OCI-LY1 (cell line): Measurements from ENCODE around the gene CCNT2.

ENCODE experiments used
- H2AFZ ChIP-seq: fragments of 200-600 bp; sonication (generic), shearing (Covaris generic); 2 replicates; pipeline ENCODE4 v1.6.0; 2014; ENCODE audit warnings: antibody characterized with exemption, mild to moderate bottlenecking, low read length
- H3F3A ChIP-seq: fragments of 200-600 bp; sonication (generic), shearing (Covaris generic); 2 replicates; pipeline ENCODE4 v1.6.0; 2014; ENCODE audit warnings: mild to moderate bottlenecking, antibody characterized with exemption, low read length, moderate library complexity; ENCODE audit not compliant: insufficient read depth
- H3K27ac ChIP-seq: fragments of 200-600 bp; sonication (generic); 2 replicates; pipeline ENCODE4 v1.5.1; 2014; ENCODE audit warnings: low read length, mixed run types, mild to moderate bottlenecking, low read depth; ENCODE audit not compliant: poor library complexity, severe bottlenecking
- H3K27me3 ChIP-seq: fragments of 200-600 bp; sonication (generic); 2 replicates; pipeline ENCODE4 v1.6.0; 2014; ENCODE audit warnings: antibody characterized with exemption, mild to moderate bottlenecking, low read length, moderate library complexity; ENCODE audit not compliant: insufficient read depth
- H3K36me3 ChIP-seq: fragments of 200-600 bp; sonication (generic); 2 replicates; pipeline ENCODE4 v1.6.1; 2014; ENCODE audit warnings: mild to moderate bottlenecking, antibody characterized with exemption, low read length, moderate library complexity, mixed read lengths; ENCODE audit not compliant: insufficient read depth
- H3K4me1 ChIP-seq: fragments of 200-600 bp; sonication (generic); 2 replicates; pipeline ENCODE4 v1.5.1; 2014; ENCODE audit warnings: mild to moderate bottlenecking, low read length, moderate library complexity; ENCODE audit not compliant: insufficient read depth, severe bottlenecking
- H3K4me2 ChIP-seq: fragments of 200-600 bp; sonication (generic), shearing (Covaris generic); 2 replicates; pipeline ENCODE4 v1.6.1; 2014; ENCODE audit warnings: low read length
- H3K4me3 ChIP-seq: fragments of 200-600 bp; sonication (generic); 2 replicates; pipeline ENCODE4 v1.5.1; 2014; ENCODE audit warnings: low read length, low read depth, mild to moderate bottlenecking, mixed read lengths; ENCODE audit not compliant: poor library complexity, severe bottlenecking
- H3K79me2 ChIP-seq: fragments of 200-600 bp; shearing (Covaris generic); 2 replicates; pipeline ENCODE4 v1.6.1; 2016; ENCODE audit warnings: mixed run types, low read length, mixed read lengths; ENCODE audit not compliant: insufficient read depth
- H3K9ac ChIP-seq: fragments of 200-600 bp; sonication (generic), shearing (Covaris generic); 2 replicates; pipeline ENCODE4 v1.6.1; 2014; ENCODE audit warnings: mild to moderate bottlenecking, low read length, mixed read lengths
- H3K9me2 ChIP-seq: fragments of 200-600 bp; sonication (generic), shearing (Covaris generic); 2 replicates; pipeline ENCODE4 v1.6.1; 2014; ENCODE audit warnings: low read depth, mild to moderate bottlenecking, low read length, mixed read lengths
- H3K9me3 ChIP-seq: fragments of 200-600 bp; shearing (Covaris generic); 2 replicates; pipeline ENCODE4 v1.6.1; 2014; ENCODE audit warnings: low read length, mixed read lengths
- H4K20me1 ChIP-seq: fragments of 200-600 bp; sonication (generic), shearing (Covaris generic); 2 replicates; pipeline ENCODE4 v1.6.0; 2016; ENCODE audit warnings: mild to moderate bottlenecking, low read length; ENCODE audit not compliant: insufficient read depth
- EZH2 ChIP-seq: fragments of 200-600 bp; sonication (generic), shearing (Covaris generic); IDR thresholded peaks from 2 replicates; pipeline ENCODE4 v1.8.0; 2017; ENCODE audit warnings: borderline replicate concordance, mixed run types, mild to moderate bottlenecking, antibody characterized with exemption, low read length, moderate library complexity, mixed read lengths
- TF ChIP-seq, protein P1 (sequence below): fragments of 200-600 bp; sonication (generic), shearing (Covaris generic); IDR thresholded peaks from 2 replicates; pipeline ENCODE4 v1.5.1; 2017; ENCODE audit warnings: mild to moderate bottlenecking, antibody characterized with exemption, low read length, moderate library complexity, mixed read lengths

Gene CCNT2

DNA sequence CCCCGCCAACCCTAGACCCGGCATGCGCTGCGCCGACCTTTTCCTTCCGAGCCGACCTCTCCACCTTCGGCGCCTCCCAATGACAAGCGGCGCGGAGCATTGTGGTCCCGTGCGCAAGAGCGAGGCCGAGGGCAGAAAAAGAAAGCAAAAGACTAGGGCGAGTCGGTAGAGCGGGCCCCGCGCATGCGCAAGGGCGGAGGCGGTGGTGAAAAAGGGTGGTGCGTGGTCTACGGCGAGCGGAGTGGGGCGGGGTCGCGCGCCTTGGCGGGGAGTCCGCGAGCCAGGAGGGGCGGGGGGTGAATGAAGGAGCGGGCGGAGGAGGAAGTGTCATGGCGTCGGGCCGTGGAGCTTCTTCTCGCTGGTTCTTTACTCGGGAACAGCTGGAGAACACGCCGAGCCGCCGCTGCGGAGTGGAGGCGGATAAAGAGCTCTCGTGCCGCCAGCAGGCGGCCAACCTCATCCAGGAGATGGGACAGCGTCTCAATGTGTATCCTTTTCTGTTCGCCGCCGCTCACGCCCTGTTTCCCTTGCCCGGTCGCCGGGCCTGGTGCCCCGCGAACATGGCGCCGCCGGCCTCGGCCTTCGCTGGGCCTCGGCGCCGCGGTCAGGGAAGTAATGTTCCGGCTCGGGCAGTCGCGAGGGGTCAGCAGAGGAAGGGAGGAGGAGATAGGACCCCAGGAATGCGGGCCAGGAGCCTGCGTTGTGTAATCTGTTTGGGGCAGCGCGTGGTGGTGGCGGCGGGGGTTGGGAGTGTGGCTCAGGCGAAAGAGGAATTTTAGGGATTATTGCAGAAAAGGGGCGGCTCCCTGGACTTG lies at the start of gene CCNT2:
Gene CCNT2, plus strand, starts transcription at position 297 of the 815 bp plus-strand sequence. Its CDS starts 33 bp downstream, at position 330.
- Histone ChIP-seq H3K9ac (peak within 1 kb of the TSS; percentile 94), H3K4me1 (peaks cover 30% of the 10 kb centered on the region), H2AFZ (peak within 1 kb of the TSS; percentile 20), H3F3A (no peaks in the 10 kb centered on the region), H3K4me3 (peak within 1 kb of the TSS; percentile 87), H3K4me2 (peak within 1 kb of the TSS; percentile 80), H3K79me2 (peaks cover 49% of the 10 kb centered on the region), H3K36me3 (peaks cover 36% of the 10 kb centered on the region), H3K27me3 (no peaks in the 10 kb centered on the region), H4K20me1 (0 out of 2 replicates have a peak, but pooled peaks cover 7% of the 10 kb centered on the region), H3K27ac (peak within 1 kb of the TSS; percentile 95), H3K9me2 (no peaks in the 10 kb centered on the region), H3K9me3 (no peaks in the 10 kb centered on the region)
- no peak for TF ChIP-seq EZH2
- TF ChIP-seq, protein P1, sequence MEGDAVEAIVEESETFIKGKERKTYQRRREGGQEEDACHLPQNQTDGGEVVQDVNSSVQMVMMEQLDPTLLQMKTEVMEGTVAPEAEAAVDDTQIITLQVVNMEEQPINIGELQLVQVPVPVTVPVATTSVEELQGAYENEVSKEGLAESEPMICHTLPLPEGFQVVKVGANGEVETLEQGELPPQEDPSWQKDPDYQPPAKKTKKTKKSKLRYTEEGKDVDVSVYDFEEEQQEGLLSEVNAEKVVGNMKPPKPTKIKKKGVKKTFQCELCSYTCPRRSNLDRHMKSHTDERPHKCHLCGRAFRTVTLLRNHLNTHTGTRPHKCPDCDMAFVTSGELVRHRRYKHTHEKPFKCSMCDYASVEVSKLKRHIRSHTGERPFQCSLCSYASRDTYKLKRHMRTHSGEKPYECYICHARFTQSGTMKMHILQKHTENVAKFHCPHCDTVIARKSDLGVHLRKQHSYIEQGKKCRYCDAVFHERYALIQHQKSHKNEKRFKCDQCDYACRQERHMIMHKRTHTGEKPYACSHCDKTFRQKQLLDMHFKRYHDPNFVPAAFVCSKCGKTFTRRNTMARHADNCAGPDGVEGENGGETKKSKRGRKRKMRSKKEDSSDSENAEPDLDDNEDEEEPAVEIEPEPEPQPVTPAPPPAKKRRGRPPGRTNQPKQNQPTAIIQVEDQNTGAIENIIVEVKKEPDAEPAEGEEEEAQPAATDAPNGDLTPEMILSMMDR: no peak

DNA sequence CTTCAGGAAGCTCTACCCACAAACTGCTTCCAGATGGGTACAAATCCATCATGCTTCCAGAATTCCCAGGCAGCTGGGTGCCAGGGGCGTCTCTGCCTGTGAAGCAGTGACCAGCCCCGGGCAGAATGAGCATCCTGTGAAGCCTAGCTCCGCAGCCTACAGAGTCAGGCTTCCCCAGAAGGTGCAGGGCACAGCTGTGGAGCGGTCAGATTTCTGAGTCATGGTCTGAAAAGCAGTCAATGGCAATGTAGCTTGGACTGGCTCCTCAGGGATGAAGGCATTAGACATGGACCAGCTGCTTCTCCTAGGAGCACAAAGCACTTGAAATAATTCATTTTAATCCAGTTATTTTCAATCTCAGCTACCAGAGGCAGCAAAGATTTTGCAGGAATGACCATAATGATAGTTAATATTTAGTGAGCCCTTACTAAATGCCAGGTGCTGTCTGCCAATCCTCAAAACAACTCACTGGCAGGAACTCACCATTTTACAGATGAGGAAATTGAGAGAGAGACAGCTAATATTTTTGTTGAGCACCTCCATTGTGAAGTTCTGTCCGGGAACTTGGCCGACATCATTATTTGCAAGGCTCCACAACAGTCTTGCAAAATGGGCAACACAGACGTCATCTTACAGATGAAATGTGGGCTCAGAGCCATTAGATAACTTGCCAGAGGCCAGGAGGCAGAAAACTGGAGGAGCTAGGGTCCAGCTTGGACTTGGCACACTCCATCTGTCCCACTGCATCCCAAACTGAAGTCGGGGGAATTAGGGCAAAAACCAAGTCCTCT lies 48.5 kb upstream of the CCNT2 start:
- Histone ChIP-seq H3F3A (no peaks in the 10 kb centered on the region), H3K27me3 (no peaks in the 10 kb centered on the region), H2AFZ (no peak overlapping the region), H3K36me3 (no peaks in the 10 kb centered on the region), H3K9me3 (no peaks in the 10 kb centered on the region), H3K79me2 (no peaks in the 10 kb centered on the region), H3K4me1 (no peaks in the 10 kb centered on the region), H3K4me2 (no peak overlapping the region), H3K27ac (no peak overlapping the region), H4K20me1 (no peaks in the 10 kb centered on the region), H3K4me3 (no peak overlapping the region), H3K9ac (no peak overlapping the region), H3K9me2 (no peaks in the 10 kb centered on the region)
- TF ChIP-seq, protein P1: no peak
- no peak for TF ChIP-seq EZH2

DNA sequence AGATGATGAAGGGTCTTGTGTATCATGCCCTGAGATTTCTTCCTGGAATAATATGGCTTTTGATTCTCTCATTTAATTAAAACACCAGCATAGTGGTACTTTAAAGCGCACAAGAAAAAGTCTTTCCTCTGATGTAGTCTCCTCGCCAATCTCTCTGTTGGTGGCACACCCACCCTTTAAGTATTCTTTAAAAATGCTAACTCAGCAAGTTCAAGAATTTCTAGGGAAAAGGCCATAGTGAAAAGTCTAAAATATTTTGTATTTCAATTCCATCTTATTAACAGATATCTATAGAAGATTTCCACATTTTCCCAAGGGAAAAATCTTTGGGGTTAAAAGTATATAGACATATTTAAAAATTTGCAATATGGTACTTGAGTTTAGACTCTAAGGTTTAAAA lies 45.5 kb upstream of the CCNT2 start:
- TF ChIP-seq EZH2: no peak
- TF ChIP-seq, protein P1: no peak
- no peaks in the 10 kb centered on the region for H3K4me1 ChIP-seq
- no peak overlapping the region for H3K9ac ChIP-seq
- H3K36me3 ChIP-seq: no peaks in the 10 kb centered on the region
- H3F3A ChIP-seq: no peaks in the 10 kb centered on the region
- no peaks in the 10 kb centered on the region for H3K9me2 ChIP-seq
- no peak overlapping the region for H3K4me3 ChIP-seq
- H2AFZ ChIP-seq: no peak overlapping the region
- H3K79me2 ChIP-seq: no peaks in the 10 kb centered on the region
- H3K27me3 ChIP-seq: no peaks in the 10 kb centered on the region
- H3K4me2 ChIP-seq: no peak overlapping the region
- H3K27ac ChIP-seq: no peak overlapping the region
- H4K20me1 ChIP-seq: no peaks in the 10 kb centered on the region
- no peaks in the 10 kb centered on the region for H3K9me3 ChIP-seq
